ENCODE results near the gene NECAB3.
A peak's percentile ranks its signal among the peaks of the same experiment; 100 is the strongest.

NECAB3 gene, protein sequence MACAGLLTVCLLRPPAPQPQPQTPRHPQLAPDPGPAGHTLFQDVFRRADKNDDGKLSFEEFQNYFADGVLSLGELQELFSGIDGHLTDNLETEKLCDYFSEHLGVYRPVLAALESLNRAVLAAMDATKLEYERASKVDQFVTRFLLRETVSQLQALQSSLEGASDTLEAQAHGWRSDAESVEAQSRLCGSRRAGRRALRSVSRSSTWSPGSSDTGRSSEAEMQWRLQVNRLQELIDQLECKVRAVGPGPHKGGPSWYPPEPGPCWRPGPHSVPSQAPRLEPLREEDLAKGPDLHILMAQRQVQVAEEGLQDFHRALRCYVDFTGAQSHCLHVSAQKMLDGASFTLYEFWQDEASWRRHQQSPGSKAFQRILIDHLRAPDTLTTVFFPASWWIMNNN

DNA sequence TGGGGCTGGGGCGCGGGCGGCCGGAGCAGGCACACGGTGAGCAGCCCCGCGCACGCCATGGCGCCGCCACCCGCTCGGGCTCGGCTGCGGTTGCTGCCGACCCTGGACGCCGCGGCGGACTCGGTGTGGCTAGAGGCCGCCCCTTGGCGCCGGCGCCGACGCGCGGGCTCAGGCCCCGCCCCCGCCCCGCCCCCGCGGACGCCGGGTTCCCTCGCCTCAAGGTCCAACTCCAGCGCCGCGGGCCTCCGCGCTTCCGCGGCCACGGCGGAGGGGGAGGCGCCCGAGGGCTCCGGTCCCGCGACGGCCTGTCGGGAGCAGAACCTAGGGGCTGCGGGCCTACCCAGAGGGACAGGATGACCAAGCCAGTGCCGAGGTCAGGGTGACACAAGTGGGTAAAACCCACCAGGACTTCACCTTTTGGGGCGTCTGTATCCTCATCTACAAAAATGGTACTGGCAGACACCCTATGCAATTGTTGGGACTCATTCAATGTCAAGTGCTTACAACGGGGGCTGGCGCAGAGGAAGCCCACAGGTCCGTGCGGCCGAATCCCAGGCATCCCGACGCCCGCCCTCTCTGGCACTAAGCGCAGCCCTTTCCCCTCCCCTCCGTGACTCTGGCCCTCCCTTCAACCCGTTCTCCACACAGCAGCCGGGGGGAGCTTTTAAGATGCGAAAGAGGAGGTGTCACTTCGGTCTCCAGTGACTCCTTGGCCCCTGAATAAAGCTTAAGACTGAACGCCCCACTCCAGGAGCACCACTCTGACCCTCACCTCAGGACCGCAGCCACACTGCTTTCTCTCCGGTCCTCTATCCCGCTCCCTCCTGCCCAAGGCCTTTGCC, at the start of gene NECAB3:
Gene NECAB3 (minus strand): TSS at position 135 of the 842 bp plus-strand sequence. CDS start 76 bp downstream, at position 59.
- peak; percentile 69 for DNase-seq
- in situ Hi-C loops (cut with MboI; ENCODE audit: low pct_unique_long_range_greater_than_20kb, low sequenced_read_pairs) = loop anchor here (25.0 kb wide), 1 partner anchor 212 kb away; no protein-coding TSS in a partner anchor

DNA sequence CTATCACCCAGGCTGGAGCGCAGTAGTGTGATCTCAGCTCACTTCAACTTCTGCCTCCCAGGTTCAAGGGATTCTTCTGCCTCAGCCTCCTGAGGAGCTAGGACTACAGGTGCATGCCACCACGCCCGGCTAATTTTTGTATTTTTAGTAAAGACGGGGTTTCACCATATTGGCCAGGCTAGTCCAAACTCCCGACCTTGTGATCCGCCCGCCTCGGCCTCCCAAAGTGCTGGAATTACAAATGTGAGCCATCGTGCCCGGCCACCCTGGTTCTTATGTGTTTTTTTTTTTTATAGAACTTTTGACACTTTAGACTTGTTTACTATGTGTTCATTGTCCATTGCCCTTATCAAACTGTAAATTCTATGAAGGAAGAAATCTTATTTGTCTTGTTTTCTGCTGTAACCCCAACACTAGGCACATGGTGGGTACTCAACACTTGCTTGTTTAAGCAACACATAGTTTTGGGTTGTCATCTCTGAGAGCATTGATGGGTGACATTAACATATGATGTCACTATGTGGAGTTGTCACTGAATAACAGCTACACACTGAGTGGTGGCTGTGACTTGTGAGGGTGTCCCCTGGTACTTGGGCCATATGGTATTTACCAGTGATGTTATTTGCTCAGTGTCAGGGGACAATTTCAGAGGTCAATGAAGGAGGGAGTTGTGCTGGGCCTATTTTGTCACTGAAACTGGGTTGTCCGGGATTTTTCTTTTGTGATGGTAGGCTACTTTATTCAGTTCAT, 47.3 kb upstream of the NECAB3 start:
- DNase-seq = no peak
- in situ Hi-C loops (cut with MboI; ENCODE audit: low pct_unique_long_range_greater_than_20kb, low sequenced_read_pairs) = no loop called here

DNA sequence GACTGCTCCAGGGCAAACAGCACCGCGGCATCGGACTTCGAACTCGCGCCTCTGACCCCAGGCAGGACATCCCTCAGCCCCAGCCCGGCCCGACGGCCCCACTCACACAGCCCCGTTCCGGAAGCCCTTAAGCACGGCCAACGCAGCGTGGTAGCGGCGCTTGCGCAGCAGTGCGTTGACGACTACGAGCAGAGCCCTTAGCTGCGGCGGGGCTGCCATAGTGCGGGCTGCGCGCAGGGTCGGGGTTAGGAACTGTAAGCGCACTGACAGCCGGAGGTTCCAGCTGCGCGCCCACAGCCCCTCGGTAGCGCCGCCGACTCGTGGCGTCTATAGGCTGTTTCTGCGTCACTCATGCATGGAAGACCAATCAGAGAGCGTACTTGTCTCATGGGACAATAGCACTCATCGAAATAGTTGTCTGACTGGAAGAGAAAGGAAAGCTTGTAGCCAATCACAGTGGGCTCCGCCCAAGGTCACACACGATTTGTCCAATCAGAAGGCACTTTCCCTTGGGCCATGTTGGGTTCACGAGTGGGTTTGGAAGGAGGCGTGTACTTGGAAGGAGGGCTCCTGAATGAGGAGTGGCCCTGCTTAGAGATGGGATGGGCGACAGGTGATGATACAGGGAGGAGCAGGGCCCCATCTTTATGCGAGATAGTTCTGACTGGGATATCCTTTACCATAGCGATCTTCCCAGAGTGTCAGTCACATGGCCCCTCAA, 45.9 kb upstream of the NECAB3 start, which contains the start of gene PXMP4:
Gene PXMP4 (minus strand): TSS at position 322 of the 721 bp plus-strand sequence. CDS start 103 bp downstream, at position 219.
- in situ Hi-C loops (cut with MboI; ENCODE audit: low pct_unique_long_range_greater_than_20kb, low sequenced_read_pairs) = no loop called here
- peak; percentile 98 for DNase-seq

DNA sequence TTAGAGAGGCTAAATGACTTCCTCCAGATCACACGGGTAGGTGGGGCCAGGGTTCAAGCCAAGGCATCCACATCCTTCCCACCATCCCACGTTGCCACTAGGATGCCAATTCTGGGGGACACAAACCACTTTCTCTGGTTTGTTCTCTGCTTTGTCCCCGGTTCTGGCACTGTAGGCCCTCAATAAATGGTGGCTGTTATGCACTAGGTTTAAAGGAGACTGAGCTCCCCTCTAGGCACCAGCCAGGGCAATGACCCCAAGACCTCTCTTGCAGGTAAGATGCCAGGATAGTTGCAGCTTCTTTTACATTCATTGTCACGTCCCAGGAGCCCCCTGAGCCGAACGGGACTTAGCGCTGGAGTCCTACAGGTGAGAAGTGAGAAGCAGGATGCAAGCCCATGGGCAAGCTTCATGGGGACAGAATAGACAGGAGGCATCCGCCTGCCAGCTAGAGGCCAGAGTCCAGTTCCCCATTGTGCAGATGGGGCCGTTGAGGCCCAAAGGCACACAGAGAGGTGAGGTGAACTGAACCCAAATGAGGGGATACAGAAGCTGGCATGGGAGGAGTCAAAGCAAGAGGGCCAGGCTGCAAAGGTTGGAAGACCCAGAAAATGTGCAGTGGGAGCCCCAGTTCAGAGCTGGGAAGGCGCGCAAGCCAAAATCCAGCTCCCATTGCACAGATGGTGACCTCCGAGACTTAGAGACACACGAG, 45.2 kb upstream of the NECAB3 start:
- no peak for DNase-seq
- in situ Hi-C loops (cut with MboI; ENCODE audit: low pct_unique_long_range_greater_than_20kb, low sequenced_read_pairs) = no loop called here

DNA sequence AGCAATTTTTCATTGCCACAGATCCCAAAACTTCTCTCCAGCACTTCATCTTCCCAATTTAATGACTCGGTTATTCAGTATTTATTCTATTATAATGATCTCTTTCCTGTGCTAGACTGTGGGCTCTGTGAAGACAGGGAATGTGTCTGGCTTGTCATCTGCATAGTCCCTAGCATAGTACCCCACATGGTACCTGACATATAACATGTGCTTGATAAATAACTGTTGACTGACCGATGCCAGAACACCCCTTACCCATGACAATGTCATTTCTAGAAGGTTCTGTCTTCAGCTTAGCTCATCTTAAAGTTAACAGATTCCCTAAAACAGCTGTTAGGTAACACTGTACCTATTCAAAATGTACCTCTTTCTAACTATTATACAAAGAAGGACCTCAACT, 42.3 kb upstream of the NECAB3 start:
- in situ Hi-C loops (cut with MboI; ENCODE audit: low pct_unique_long_range_greater_than_20kb, low sequenced_read_pairs) = no loop called here
- no peak for DNase-seq

DNA sequence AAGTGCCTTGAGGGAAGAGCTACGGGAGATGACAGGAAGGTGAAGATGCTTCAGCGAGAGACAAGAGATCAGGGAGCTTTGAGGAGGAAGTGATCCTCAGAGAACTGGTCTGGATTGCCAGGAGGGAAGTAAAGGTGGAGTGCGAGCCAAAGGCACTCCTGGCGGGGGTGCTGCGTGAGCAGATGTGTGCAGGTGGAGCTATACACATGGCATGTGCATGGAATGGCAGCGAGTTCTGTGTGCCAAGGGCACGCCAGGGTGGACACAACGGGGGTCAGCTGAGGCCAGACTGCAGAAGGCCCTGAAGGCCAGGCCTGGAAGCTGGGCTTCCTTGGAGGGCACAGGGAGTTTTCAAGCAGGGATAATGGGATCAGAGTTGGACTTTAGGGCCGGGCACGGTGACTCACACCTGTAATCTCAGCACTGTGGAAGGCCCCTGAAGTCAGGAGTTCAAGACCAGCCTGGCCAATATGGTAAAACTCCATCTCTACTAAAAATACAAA, 39.7 kb upstream of the NECAB3 start:
- no peak for DNase-seq
- in situ Hi-C loops (cut with MboI; ENCODE audit: low pct_unique_long_range_greater_than_20kb, low sequenced_read_pairs) = no loop called here

DNA sequence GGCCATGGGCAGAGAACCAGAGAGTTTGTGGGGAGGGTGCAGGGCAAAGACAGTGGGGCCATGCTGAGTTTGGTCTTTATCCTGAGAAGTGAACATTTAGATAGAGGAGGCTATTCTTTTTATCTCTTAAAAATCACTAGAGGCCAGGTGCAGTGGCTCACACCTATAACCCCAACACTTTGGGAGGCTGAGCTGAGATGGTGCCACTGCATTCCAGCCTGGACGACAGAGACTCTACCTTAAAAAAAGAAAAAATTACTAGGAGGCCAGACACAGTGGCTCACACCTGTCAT, 37.2 kb upstream of the NECAB3 start:
- no peak for DNase-seq
- in situ Hi-C loops (cut with MboI; ENCODE audit: low pct_unique_long_range_greater_than_20kb, low sequenced_read_pairs) = no loop called here

DNA sequence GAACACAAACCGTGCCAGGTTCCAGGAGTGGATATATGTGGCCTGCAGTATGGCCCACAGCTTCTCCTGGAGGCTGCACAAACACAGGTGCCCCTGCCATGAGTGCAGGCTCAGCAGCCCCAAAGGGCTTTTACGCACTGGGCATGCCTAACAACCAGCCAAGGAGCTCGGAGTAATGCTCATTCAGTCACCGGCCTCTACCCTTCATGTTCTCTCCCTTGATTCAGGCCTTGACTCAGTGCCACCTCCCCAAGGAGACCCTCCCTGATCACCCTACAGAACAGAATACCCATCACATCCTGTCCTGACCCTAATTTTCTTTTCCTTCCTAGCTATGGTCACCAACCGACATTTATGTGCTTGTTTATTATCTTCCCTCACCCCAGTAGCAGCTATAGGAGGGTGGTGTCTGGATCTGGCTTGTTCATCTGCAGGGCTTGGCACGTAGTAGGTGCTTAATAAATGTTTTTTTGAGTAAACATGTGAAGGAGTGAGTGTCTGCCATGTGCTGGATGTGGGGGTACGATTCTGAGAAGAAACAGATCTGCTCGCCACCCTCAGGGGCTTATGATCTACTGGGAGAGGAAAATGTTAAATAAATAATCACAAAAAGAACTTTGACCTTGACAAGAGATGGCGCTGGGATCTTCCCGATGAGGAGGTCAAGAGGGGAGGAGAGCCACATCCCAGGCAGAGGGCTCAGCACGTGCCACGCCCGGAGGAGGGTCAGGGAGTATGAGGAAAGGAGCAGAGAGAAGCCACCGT, 36.6 kb upstream of the NECAB3 start:
- in situ Hi-C loops (cut with MboI; ENCODE audit: low pct_unique_long_range_greater_than_20kb, low sequenced_read_pairs) = no loop called here
- no peak for DNase-seq

DNA sequence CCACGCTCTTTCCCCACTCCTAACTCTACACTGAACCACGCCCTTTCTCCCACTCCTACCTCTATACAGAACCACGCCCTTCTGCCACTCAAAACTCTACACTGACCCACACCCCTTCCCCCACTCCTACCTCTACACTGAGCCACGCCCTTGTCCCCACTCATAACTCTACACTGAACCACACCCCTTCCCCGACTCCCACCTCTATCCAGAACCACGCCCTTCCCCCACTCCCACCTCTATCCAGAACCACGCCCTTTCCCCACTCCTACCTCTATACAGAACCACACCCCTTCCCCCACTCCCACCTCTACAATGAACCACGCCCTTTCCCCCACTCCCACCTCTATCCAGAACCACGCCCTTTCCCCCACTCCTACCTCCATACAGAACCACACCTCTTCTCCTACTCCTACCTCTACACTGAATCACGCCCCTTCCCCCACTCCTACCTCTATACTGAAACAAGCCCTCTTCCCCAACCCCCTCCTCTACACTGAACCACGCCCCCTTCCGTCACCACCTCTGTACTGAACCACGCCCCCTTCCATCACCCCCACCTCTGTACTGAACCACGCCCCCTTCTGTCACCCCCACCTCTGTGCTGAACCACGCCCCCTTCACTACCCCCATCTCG, 35.8 kb upstream of the NECAB3 start:
- in situ Hi-C loops (cut with MboI; ENCODE audit: low pct_unique_long_range_greater_than_20kb, low sequenced_read_pairs) = no loop called here
- no peak for DNase-seq

DNA sequence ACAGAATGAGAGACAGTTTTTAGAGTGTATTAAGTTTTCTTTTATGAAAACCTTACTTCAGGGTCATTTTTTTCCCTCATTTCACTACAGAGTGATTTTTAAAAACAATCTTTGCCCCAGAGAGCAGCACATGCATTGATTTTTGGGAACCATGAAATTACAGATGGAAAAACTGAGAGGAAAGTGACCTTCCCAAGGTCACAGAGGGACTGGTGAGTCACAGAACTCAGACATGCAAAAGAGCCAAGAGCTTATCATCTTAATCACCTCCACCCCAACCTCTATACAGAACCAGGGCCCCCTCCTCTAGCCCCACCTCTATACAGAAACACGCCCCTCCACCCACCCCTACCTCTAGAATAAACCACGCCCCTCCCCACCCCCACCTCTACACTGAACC, 35.2 kb upstream of the NECAB3 start:
- in situ Hi-C loops (cut with MboI; ENCODE audit: low pct_unique_long_range_greater_than_20kb, low sequenced_read_pairs) = no loop called here
- DNase-seq = no peak

DNA sequence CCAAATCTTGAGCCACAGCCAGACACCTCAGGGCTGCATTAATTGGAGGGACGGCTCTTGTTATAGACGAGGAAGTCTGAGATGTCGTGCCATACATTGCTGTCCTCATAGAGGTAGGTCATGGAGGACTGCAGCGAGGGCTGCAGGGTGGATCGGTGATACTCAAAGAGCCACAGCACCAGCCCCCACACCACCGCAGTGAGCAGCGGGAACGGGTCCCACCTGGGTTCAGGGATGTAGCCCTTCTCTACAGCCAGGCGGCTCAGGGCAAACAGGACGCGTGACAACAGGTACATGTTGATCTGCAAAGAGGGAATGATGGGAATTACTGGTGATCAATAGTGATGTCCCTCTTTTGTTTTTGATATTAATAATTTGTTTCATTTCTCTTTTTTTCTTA, 33.4 kb upstream of the NECAB3 start:
- in situ Hi-C loops (cut with MboI; ENCODE audit: low pct_unique_long_range_greater_than_20kb, low sequenced_read_pairs) = no loop called here

DNA sequence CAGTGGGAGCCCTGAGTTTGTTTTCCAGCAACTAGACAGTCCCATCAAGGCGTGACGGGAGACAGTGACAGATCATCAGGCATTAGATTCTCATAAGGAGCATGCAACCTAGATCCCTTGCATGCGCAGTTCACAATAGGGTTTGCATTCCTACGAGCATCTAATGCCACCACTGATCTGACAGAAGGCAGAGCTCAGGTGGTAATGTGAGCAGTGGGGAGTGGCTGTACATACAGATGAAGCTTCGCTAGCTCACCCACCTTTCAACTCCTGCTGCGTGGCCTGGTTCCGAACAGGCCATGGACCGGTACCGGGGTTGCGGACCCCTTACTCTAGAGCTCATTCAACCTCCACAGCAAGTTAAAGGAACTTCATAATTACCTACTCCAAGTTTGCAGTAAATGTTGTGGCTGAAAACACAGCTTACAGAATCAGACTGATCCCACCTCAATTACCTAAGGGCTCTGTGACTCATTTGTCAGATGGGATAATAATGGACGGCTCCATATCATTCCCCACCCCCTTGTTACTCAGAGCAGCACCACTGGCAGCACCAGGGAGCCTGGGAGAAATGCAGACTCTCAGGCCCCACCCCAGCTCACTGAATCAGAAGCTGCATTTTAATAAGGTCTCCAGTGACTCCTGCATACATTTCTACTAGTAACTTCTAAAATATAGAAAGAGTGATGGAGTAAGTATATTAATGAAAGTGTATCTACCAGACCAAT, 30.1 kb upstream of the NECAB3 start:
- DNase-seq = no peak
- in situ Hi-C loops (cut with MboI; ENCODE audit: low pct_unique_long_range_greater_than_20kb, low sequenced_read_pairs) = no loop called here

More for the DNA sequence above, 33.4 kb upstream of the NECAB3 start:
- no peak for DNase-seq

DNA sequence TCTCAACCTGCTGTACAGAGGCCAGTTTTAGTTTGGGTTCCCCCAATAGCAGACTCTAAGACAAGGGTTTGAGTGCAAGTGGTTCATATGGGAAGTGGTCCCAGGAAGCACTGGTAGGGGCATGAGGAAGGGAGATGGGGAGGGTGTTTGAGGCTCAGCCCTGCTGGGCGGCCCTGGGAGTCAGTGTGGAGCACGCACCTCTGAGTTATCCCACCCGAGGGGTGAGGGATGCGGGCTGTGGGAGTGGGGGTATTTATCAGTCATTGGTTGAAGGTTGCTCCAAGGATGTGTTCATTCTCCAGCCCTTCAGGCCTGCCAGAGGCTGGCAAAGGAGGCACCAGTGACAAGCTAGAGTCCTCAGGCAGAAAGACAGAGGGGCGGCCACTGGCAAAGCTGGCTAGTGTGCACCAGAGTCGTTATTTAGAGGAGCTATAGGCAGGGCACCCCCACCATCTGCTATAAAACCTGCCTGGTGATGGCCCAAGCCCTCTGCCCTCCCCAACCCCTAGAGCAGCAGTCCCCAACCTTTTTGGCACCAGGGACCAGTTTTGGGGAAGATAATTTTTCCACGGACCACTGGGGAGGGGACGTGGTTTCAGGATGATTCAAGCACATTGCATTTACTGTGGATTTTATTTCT, 29.4 kb upstream of the NECAB3 start:
- in situ Hi-C loops (cut with MboI; ENCODE audit: low pct_unique_long_range_greater_than_20kb, low sequenced_read_pairs) = no loop called here
- DNase-seq = no peak

DNA sequence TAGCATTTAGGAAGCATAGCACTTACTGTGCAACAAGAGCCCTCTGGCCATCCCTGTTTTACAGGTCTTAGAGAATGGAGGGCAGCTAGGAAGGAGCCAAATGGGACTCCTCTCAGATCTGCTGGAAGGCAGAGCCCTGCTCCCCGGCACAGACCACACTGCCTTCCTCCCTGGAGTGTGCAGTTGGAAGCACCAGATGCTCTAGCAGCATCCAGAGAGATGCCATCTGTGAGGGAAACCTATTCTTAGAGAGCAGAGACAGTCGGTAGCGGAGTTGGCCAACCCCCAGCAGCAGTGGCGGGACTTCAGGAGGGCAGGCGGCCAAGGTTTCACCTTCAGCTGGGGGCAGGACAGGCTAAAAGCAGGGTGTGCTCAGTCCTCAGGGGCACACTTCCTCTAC, 28.6 kb upstream of the NECAB3 start:
- no peak for DNase-seq
- in situ Hi-C loops (cut with MboI; ENCODE audit: low pct_unique_long_range_greater_than_20kb, low sequenced_read_pairs) = no loop called here

DNA sequence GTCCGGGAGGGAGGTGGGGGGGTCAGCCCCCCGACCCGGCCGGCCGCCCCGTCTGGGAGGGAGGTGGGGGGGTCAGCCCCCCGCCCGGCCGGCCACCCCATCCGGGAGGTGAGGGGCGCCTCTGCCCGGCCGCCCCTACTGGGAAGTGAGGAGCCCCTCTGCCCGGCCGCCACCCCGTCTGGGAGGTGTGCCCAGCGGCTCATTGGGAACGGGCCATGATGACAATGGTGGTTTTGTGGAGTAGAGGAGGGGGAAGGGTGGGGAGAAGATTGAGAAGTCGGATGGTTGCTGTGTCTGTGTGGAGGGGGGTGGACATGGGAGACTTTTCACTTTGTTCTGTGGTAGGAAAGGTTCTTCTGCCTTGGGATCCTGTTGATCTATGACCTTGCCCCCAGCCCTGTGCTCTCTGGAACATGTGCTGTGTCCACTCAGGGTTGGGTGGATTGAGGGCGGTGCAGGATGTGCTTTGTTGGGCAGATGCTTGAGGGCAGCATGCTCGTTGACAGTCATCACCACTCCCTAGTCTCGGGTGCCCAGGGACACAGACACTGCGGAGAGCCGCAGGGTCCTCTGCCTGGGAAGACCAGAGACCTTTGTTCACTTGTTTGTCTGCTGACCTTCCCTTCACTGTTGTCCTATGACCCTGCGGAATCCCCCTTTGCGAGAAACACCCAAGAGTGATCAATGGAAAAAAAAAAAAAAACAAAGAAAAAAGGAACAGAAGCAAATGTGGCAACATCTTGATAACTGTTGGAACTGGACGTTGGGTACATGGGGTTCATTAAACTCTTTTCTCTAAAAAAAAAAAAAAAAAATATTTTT, 27.6 kb upstream of the NECAB3 start:
- in situ Hi-C loops (cut with MboI; ENCODE audit: low pct_unique_long_range_greater_than_20kb, low sequenced_read_pairs) = no loop called here
- no peak for DNase-seq

Measured in KBM-7 (cell line).